Mucosa of rectum (tissue), 2 donors: ENCODE data around the gene SSB.

ENCODE experiments used
- H3K27ac ChIP-seq, 2 donors: one replicate each; pipeline ENCODE4 v1.7.0; 2013; ENCODE audit warnings: inconsistent platforms in 2 of 2, low read depth in 2 of 2, low read length in 2 of 2
- H3K27me3 ChIP-seq, 2 donors: one replicate each; pipeline ENCODE4 v1.7.0; 2013; ENCODE audit warnings: low read length in 2 of 2; ENCODE audit not compliant: control insufficient read depth in 2 of 2, insufficient read depth in 2 of 2
- H3K36me3 ChIP-seq, 2 donors: one replicate each; pipeline ENCODE4 v1.7.0; 2013; ENCODE audit warnings: low read length in 2 of 2; ENCODE audit not compliant: control insufficient read depth in 2 of 2, insufficient read depth in 2 of 2
- H3K4me1 ChIP-seq, 2 donors: one replicate each; pipeline ENCODE4 v1.7.0; 2013; ENCODE audit warnings: low read length in 2 of 2, mild to moderate bottlenecking in 1 of 2; ENCODE audit not compliant: control insufficient read depth in 2 of 2, insufficient read depth in 2 of 2
- H3K4me3 ChIP-seq, 2 donors: one replicate each; pipeline ENCODE4 v1.7.0; 2013; ENCODE audit warnings: low read length in 2 of 2
- H3K9ac ChIP-seq, 2 donors: one replicate each; pipeline ENCODE4 v1.7.0; 2013; ENCODE audit warnings: low read length in 2 of 2, low read depth in 1 of 2, mild to moderate bottlenecking in 1 of 2
- H3K9me3 ChIP-seq, 2 donors: one replicate each; pipeline ENCODE4 v1.7.0; 2013; ENCODE audit warnings: low read length in 2 of 2; ENCODE audit not compliant: control insufficient read depth in 2 of 2
- donor health status: healthy.
- donor health status: Normal muscosa, but diverticular disease.

The SSB gene

GRCh38 chr2:169765523-169765922 lies 33.1 kb upstream of the SSB start:
- H3K27me3 ChIP-seq: peaks cover 6 to 11% of the 10 kb centered on the region in 2 donors
- H3K9ac ChIP-seq: no peak overlapping the region
- no peaks in the 10 kb centered on the region for H3K36me3 ChIP-seq
- H3K4me1 ChIP-seq: peaks cover 0 to 6% of the 10 kb centered on the region in 2 donors
- no peak overlapping the region for H3K27ac ChIP-seq
- no peaks in the 10 kb centered on the region for H3K9me3 ChIP-seq
- H3K4me3 ChIP-seq: no peak overlapping the region

- Histone ChIP-seq H3K4me3 (no peak overlapping the region), H3K9me3 (no peaks in the 10 kb centered on the region), H3K36me3 (no peaks in the 10 kb centered on the region), H3K27ac (no peak overlapping the region), H3K27me3 (peaks cover 6 to 11% of the 10 kb centered on the region in 2 donors), H3K4me1 (peaks cover 0 to 6% of the 10 kb centered on the region in 2 donors), H3K9ac (no peak overlapping the region)
These were observed 31.3 kb upstream of the SSB start for GRCh38 chr2:169767243-169767888.

GRCh38 chr2:169768262-169768995 lies 30.2 kb upstream of the SSB start:
- H3K9ac ChIP-seq: peak overlapping the region in 1 of 2 donors; percentile 50
- peak overlapping the region; percentile 37 to 42 for H3K4me3 ChIP-seq
- peaks cover 6 to 11% of the 10 kb centered on the region in 2 donors for H3K27me3 ChIP-seq
- no peaks in the 10 kb centered on the region for H3K9me3 ChIP-seq
- no peaks in the 10 kb centered on the region for H3K36me3 ChIP-seq
- peaks cover 0 to 6% of the 10 kb centered on the region in 2 donors for H3K4me1 ChIP-seq
- no peak overlapping the region for H3K27ac ChIP-seq

GRCh38 chr2:169771021-169771420 lies 27.6 kb upstream of the SSB start:
- no peaks in the 10 kb centered on the region for H3K9me3 ChIP-seq
- H3K36me3 ChIP-seq: no peaks in the 10 kb centered on the region
- H3K4me1 ChIP-seq: peaks cover 0 to 6% of the 10 kb centered on the region in 2 donors
- no peak overlapping the region for H3K9ac ChIP-seq
- H3K27me3 ChIP-seq: peaks cover 6 to 11% of the 10 kb centered on the region in 2 donors
- no peak overlapping the region for H3K27ac ChIP-seq
- H3K4me3 ChIP-seq: no peak overlapping the region

- peaks cover 6 to 11% of the 10 kb centered on the region in 2 donors for H3K27me3 ChIP-seq
- H3K36me3 ChIP-seq: no peaks in the 10 kb centered on the region
- peaks cover 0 to 6% of the 10 kb centered on the region in 2 donors for H3K4me1 ChIP-seq
- no peak overlapping the region for H3K9ac ChIP-seq
- H3K4me3 ChIP-seq: no peak overlapping the region
- no peaks in the 10 kb centered on the region for H3K9me3 ChIP-seq
- H3K27ac ChIP-seq: no peak overlapping the region
These were observed 27.1 kb upstream of the SSB start for GRCh38 chr2:169771612-169772011.

GRCh38 chr2:169772651-169773050 lies 26.0 kb upstream of the SSB start:
- Histone ChIP-seq H3K4me3 (no peak overlapping the region), H3K9ac (no peak overlapping the region), H3K36me3 (no peaks in the 10 kb centered on the region), H3K4me1 (peaks cover 0 to 3% of the 10 kb centered on the region in 2 donors), H3K27ac (no peak overlapping the region), H3K9me3 (no peaks in the 10 kb centered on the region), H3K27me3 (peaks cover 4 to 8% of the 10 kb centered on the region in 2 donors)

DNA sequence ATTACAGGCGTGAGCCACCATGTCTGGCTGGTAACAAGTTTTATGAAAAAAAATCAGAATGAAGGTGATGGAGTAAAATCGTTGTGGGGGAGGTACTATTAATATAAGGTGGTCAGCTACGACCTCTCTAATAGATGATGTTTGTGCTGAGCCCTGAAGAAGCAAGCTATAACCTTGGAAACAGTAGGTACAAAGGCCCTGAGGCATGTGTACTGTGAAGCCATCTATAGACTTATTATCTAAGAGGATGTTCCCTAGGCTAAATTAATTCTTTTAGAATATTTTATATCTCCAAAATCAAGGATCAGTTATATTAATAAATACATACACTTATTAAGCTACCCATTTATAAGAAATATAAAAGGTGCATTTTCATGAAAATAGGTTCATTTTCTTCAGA lies 23.3 kb upstream of the SSB start:
- H3K4me1 ChIP-seq: no peaks in the 10 kb centered on the region
- H3K9me3 ChIP-seq: no peaks in the 10 kb centered on the region
- H3K36me3 ChIP-seq: no peaks in the 10 kb centered on the region
- H3K27ac ChIP-seq: no peak overlapping the region
- H3K9ac ChIP-seq: no peak overlapping the region
- H3K27me3 ChIP-seq: no peaks in the 10 kb centered on the region
- H3K4me3 ChIP-seq: no peak overlapping the region

- Histone ChIP-seq H3K9me3 (no peaks in the 10 kb centered on the region), H3K9ac (no peak overlapping the region), H3K4me1 (no peaks in the 10 kb centered on the region), H3K36me3 (no peaks in the 10 kb centered on the region), H3K4me3 (no peak overlapping the region), H3K27me3 (no peaks in the 10 kb centered on the region), H3K27ac (no peak overlapping the region)
These were observed 22.9 kb upstream of the SSB start for GRCh38 chr2:169775765-169776164.

DNA sequence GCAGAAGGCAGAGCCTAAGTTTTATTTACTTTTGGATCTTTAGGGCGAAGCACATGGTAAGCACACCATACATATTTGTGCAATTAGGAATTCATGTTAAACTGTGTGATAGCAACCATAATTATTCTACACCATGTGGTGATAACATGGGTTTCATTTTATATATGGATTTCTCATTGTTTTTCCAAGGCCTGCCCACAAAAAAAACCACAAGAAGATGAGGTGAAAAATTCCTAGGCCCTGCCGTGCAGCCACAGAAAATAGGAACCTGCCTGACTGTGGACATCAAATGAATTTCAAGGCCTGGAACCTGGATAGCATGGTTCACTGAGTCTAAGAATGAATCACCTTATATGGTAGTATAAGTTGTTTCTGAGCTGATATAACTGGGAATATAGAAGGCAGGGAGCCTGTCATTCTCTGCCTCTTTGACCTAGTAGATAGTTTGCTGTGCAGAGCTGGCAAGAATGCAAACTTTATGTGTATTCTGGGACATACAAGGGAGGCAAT lies 22.4 kb upstream of the SSB start:
- H3K9ac ChIP-seq: no peak overlapping the region
- H3K36me3 ChIP-seq: no peaks in the 10 kb centered on the region
- H3K27me3 ChIP-seq: no peaks in the 10 kb centered on the region
- H3K9me3 ChIP-seq: no peaks in the 10 kb centered on the region
- H3K4me3 ChIP-seq: no peak overlapping the region
- H3K4me1 ChIP-seq: no peaks in the 10 kb centered on the region
- H3K27ac ChIP-seq: no peak overlapping the region

- H3K9ac ChIP-seq: no peak overlapping the region
- no peaks in the 10 kb centered on the region for H3K9me3 ChIP-seq
- no peaks in the 10 kb centered on the region for H3K27me3 ChIP-seq
- no peak overlapping the region for H3K27ac ChIP-seq
- no peaks in the 10 kb centered on the region for H3K4me1 ChIP-seq
- H3K4me3 ChIP-seq: no peak overlapping the region
- H3K36me3 ChIP-seq: no peaks in the 10 kb centered on the region
These were observed 20.2 kb upstream of the SSB start for GRCh38 chr2:169778446-169778845.
